Lower lobe of right lung (tissue), 2 donors: Measurements from ENCODE around the gene PTPRF. TPM values are rescaled to one million over a fixed set of nuclear protein-coding genes. Genes with fewer than 3 reads are reported as not detected.

ENCODE experiments used
- ATAC-seq, 2 donors: fragments of 200-7000 bp; cut with Tn5 transposase; one replicate each; pipeline ENCODE4 v1.9.1; 2020 to 2022; ENCODE audit warnings: mild to moderate bottlenecking in 2 of 2, moderate library complexity in 2 of 2
- DNase-seq: peaks from one replicate; pipeline ENCODE4 v3.0.0-alpha.2; 2020
- H3K27ac ChIP-seq: fragments of 200-600 bp; one replicate; pipeline ENCODE4 v1.8.0; 2022
- H3K27me3 ChIP-seq: fragments of 200-600 bp; one replicate; pipeline ENCODE4 v1.8.0; 2022; ENCODE audit warnings: low read depth
- H3K36me3 ChIP-seq: fragments of 200-600 bp; one replicate; pipeline ENCODE4 v1.8.0; 2022; ENCODE audit warnings: mild to moderate bottlenecking
- H3K4me1 ChIP-seq: fragments of 200-600 bp; one replicate; pipeline ENCODE4 v1.8.0; 2022
- H3K4me3 ChIP-seq: fragments of 200-600 bp; one replicate; pipeline ENCODE4 v1.8.0; 2022; ENCODE audit warnings: mild to moderate bottlenecking
- H3K9me3 ChIP-seq: fragments of 200-600 bp; one replicate; pipeline ENCODE4 v1.8.0; 2022
- intact Hi-C: fragments of 100-400 bp; cut with DNase I; formaldehyde crosslinking; loops from one replicate; pipeline ENCODE4 v1.11.0; 2022
- total RNA-seq: library from RNA; stranded (reverse); fragmentation: NEBNext Ultra II Directional; extraction: Animal tissue kit (Norgen Biotek cat#: 25700); gene quantifications from one replicate; pipeline ENCODE4 v1.2.1, GENCODE V29; 2021
- TF ChIP-seq, protein P1 (sequence below): fragments of 200-600 bp; IDR thresholded peaks from one replicate; pipeline ENCODE4 v1.8.0; 2022; ENCODE audit warnings: antibody characterized with exemption, mild to moderate bottlenecking
- donor health status: DM: no; HTN: yes; CAD: no; lungs with severe emphysema.

PTPRF gene
- total RNA-seq, 1 donor from 2014 or later, result 176 TPM

DNA sequence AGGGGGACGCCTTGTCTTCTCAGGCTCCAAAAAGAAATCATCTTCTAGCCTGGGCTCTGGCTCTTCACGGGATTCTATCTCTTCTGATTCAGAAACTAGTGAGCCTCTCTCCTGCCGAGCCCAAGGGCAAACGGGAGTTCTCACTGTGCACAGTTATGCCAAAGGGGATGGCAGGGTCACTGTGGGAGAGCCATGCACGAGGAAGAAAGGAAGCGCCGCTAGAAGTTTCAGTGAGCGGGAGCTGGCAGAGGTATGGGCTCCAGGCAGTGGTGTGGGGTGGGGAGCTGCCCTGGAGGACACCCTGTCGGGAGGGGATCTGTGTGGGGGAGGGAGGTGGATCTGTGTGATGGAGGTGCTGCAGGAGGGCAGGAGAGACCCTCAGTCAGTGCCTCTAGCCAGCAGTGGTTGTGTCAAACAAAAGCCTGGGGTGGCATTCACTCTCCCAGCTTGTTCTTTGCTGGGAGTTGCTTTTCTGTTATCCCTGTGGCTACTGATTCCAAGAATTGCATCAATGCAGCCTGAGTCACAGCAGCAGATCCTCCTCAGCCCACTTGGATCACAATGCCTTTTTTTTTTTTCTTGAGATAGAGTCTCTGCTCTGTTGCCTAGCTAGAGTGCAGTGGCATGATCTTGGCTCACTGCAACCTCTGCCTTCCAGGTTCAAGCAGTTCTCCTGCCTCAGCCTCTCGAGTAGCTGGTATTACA, 141.1 kb downstream of the PTPRF start:
- H3K27me3 ChIP-seq, result no peaks in the 10 kb centered on the region
- intact Hi-C loops, result no loop called here
- H3K4me1 ChIP-seq, result no peaks in the 10 kb centered on the region
- DNase-seq (no peak), ATAC-seq (no peak)
- H3K9me3 ChIP-seq, result no peaks in the 10 kb centered on the region
- no peak overlapping the region for H3K4me3 ChIP-seq
- TF ChIP-seq, protein P1, sequence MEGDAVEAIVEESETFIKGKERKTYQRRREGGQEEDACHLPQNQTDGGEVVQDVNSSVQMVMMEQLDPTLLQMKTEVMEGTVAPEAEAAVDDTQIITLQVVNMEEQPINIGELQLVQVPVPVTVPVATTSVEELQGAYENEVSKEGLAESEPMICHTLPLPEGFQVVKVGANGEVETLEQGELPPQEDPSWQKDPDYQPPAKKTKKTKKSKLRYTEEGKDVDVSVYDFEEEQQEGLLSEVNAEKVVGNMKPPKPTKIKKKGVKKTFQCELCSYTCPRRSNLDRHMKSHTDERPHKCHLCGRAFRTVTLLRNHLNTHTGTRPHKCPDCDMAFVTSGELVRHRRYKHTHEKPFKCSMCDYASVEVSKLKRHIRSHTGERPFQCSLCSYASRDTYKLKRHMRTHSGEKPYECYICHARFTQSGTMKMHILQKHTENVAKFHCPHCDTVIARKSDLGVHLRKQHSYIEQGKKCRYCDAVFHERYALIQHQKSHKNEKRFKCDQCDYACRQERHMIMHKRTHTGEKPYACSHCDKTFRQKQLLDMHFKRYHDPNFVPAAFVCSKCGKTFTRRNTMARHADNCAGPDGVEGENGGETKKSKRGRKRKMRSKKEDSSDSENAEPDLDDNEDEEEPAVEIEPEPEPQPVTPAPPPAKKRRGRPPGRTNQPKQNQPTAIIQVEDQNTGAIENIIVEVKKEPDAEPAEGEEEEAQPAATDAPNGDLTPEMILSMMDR, result no peak
- no peak overlapping the region for H3K27ac ChIP-seq
- H3K36me3 ChIP-seq, result peaks cover 100% of the 10 kb centered on the region

GRCh38 chr1:43673261-43673660, 142.6 kb downstream of the PTPRF start:
- intact Hi-C loops, result no loop called here
- no peaks in the 10 kb centered on the region for H3K4me1 ChIP-seq
- no peaks in the 10 kb centered on the region for H3K9me3 ChIP-seq
- no peaks in the 10 kb centered on the region for H3K27me3 ChIP-seq
- H3K27ac ChIP-seq, result no peak overlapping the region
- H3K4me3 ChIP-seq, result no peak overlapping the region
- TF ChIP-seq, protein P1, result no peak
- no peak for DNase-seq
- peaks cover 94% of the 10 kb centered on the region for H3K36me3 ChIP-seq
- ATAC-seq, result no peak

Other genes with a start within 250 kb of the PTPRF start
- 19.1 TPM for gene C1orf210, start 245.3 kb upstream of the PTPRF start, total RNA-seq
- 48.5 TPM for gene TIE1, start 229.9 kb upstream of the PTPRF start, total RNA-seq
- gene MPL, start 193.1 kb upstream of the PTPRF start, total RNA-seq, result 0.65 TPM
- gene CDC20, start 171.9 kb upstream of the PTPRF start, total RNA-seq, result 2.4 TPM
- gene ELOVL1, start 162.9 kb upstream of the PTPRF start, total RNA-seq, result 99.8 TPM
- 35.4 TPM for gene MED8, start 141.1 kb upstream of the PTPRF start, total RNA-seq
- gene SZT2, start 141.0 kb upstream of the PTPRF start, total RNA-seq, result 71.5 TPM
- 67.7 TPM for gene HYI, start 77.0 kb upstream of the PTPRF start, total RNA-seq
- 41.9 TPM for gene KDM4A, start 119.3 kb downstream of the PTPRF start, total RNA-seq
- gene ST3GAL3, start 176.7 kb downstream of the PTPRF start, total RNA-seq, result 23.6 TPM